Esophagus muscularis mucosa (tissue), 4 donors: ENCODE data around the gene USP51. TPM values are rescaled to one million over a fixed set of nuclear protein-coding genes. Genes with fewer than 3 reads are reported as not detected.
"Not testable (repeated sequence)": the region's sequence is repeated elsewhere in the genome, so short reads cannot be mapped to it uniquely, and the experiment has no call there.

Experiments
- DNase-seq: peaks from one replicate; pipeline ENCODE4 v3.0.0-alpha.2; 2017; ENCODE audit errors: extremely low spot score
- H3K27ac ChIP-seq, 4 donors: fragments of 200-600 bp; sonication (generic); replicated peaks in 1 of 4; 1 replicate in 3 of 4; 2 replicates in 1 of 4; pipeline ENCODE4 v1.5.1; 2016 to 2019; ENCODE audit warnings: mild to moderate bottlenecking in 1 of 4
- H3K27me3 ChIP-seq, 4 donors: fragments of 200-600 bp; sonication (generic); one replicate each; pipeline versions ENCODE4 v1.5.1 to v1.6.0; 2016 to 2019
- H3K36me3 ChIP-seq, 4 donors: fragments of 200-600 bp; sonication (generic); one replicate each; pipeline ENCODE4 v1.5.1; 2016 to 2019
- H3K4me1 ChIP-seq, 4 donors: fragments of 200-600 bp; sonication (generic); one replicate each; pipeline ENCODE4 v1.5.1; 2016 to 2019
- H3K4me3 ChIP-seq, 4 donors: fragments of 200-600 bp; sonication (generic); 1 replicate in 2 of 4; 2 replicates in 2 of 4; pipeline ENCODE4 v1.5.1; 2016 to 2019; ENCODE audit warnings: mild to moderate bottlenecking in 4 of 4, moderate library complexity in 1 of 4
- H3K9me3 ChIP-seq, 4 donors: fragments of 200-600 bp; sonication (generic); 1 replicate in 3 of 4; 2 replicates in 1 of 4; pipeline ENCODE4 v1.5.1; 2016 to 2019
- EP300 ChIP-seq: sonication (generic); formaldehyde crosslinking; IDR thresholded peaks from one replicate; pipeline ENCODE4 v1.6.1; 2017; ENCODE audit warnings: antibody characterized with exemption
- POLR2A ChIP-seq: fragments of 450-650 bp; IDR thresholded peaks from one replicate; pipeline ENCODE4 v1.6.1; 2017; ENCODE audit warnings: antibody characterized with exemption, moderate library complexity, mild to moderate bottlenecking, low read depth
- POLR2AphosphoS5 ChIP-seq, 2 donors: sonication (generic); formaldehyde crosslinking; IDR thresholded peaks; one replicate each; pipeline ENCODE4 v1.6.1; 2017; ENCODE audit warnings: antibody characterized with exemption in 2 of 2
- WGBS: methylation state at CpG from one replicate; pipeline ENCODE4 v1.1.5; 2018; 5-methylcytosine and 5-hydroxymethylcytosine counted together
- intact Hi-C: fragments of 100-400 bp; cut with DNase I; formaldehyde crosslinking; loops from one replicate; pipeline ENCODE4 v1.15.1; 2023
- total RNA-seq, 4 donors: library from RNA; depleted of rRNA; stranded (reverse); fragments of >200 nt; gene quantifications; one replicate each; pipeline versions ENCODE4 v1.1.0 to v1.2.1, GENCODE V29; 2016
- TF ChIP-seq, protein P1 (sequence below), 3 experiments: fragments of 200-600 bp in 2 of 3; fragments of 450-650 bp in 1 of 3; sonication (generic) in 2 of 3; IDR thresholded peaks; one replicate each; pipeline ENCODE4 v1.5.1; 2017 to 2019; ENCODE audit warnings: antibody characterized with exemption in 3 of 3, mild to moderate bottlenecking in 2 of 3, moderate library complexity in 1 of 3

USP51 gene
- total RNA-seq, 4 donors from 2014 or later = 0.83 to 2.5 (median 1.5) TPM

DNA sequence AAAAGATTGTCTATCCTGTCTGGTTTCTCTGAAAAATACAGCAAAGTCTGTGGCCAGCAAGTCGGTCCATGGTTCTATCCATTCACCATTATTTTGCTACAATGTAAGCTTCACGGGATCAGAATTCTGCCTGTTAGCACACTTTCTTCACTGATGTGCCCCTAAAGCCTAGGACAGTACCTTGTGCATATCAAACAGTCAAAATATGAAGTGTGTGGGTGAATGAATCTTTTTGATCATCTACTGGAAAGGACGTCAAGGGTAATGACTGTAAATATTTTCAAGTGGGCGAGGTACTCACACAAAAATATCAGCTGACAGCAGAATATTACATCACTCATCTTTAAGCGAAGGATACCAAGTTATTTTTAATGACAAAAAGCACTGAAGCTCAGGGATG is 24.5 kb downstream of the USP51 start:
- intact Hi-C loops, H3K27me3 ChIP-seq, H3K9me3 ChIP-seq, H3K4me1 ChIP-seq, H3K27ac ChIP-seq, H3K36me3 ChIP-seq, DNase-seq, H3K4me3 ChIP-seq: not testable (repeated sequence)
- no CpG with 5 or more reads among the region's 5 CpGs for WGBS

DNA sequence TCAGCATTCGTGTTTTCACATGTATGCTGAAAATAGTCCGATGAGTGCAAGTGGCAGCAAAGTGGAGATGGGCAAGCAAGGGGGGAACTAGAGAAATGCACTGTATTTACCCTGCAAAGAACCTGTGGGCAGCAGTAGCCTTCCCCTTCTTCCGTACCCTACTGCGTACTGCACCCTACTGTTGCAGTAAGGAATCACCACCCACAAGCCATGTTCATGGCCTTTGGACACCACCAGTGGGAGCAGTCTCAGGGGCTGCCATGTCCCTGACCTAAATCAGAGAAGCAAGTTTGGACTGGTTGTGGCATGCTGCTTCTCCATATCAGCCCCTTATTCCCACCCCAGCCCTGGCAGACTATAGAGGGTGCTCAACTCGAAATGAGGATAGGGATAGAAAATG is 25.6 kb downstream of the USP51 start:
- WGBS = no CpG with 5 or more reads among the region's 5 CpGs
- H3K27me3 ChIP-seq, DNase-seq, H3K27ac ChIP-seq, H3K36me3 ChIP-seq, H3K4me1 ChIP-seq, H3K4me3 ChIP-seq, intact Hi-C loops, H3K9me3 ChIP-seq: not testable (repeated sequence)

DNA sequence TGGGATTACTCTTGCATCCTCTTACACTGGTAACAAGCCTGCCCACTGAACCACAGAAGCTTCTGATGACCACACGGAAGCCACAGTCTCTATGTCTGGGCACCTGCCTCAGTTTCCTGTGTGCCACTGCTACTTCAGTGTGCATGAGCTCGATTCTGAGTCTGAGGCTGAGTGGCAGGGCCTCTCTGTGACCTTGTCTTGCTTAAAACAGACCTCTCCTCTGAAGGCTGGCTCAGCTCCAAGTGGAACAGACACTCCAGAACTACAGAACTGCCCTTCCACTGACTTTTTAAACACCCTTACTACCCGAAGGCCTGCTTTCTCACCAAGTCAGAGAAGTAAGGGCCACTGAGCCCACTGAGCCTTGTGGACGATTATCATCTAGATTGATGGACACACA is 29.7 kb downstream of the USP51 start:
- DNase-seq, H3K36me3 ChIP-seq, H3K27me3 ChIP-seq, H3K4me1 ChIP-seq, H3K27ac ChIP-seq, intact Hi-C loops, H3K9me3 ChIP-seq, H3K4me3 ChIP-seq: not testable (repeated sequence)
- no CpG with 5 or more reads among the region's 4 CpGs for WGBS

DNA sequence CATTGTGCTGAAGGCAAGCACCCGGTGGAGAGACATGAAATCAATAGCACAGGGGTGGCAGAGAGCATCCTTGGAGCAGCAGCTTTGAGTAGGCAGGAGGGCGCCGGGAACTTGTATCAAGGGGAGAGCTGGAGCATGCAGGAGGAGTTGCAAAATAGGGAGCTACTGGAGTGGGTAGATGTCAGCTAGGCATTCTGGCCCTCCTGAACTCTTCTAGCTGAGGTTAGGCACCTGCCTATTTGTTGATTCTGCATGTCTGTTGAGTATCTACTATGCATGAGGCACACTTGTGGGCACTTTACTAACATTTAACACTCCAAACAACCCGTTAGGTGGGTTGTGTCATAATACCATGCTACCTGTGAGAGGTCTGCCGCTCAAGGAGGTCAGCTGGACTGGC is 30.2 kb downstream of the USP51 start:
- H3K4me3 ChIP-seq, H3K36me3 ChIP-seq, H3K4me1 ChIP-seq, H3K27ac ChIP-seq, H3K9me3 ChIP-seq, DNase-seq, H3K27me3 ChIP-seq, intact Hi-C loops: not testable (repeated sequence)
- WGBS = no CpG with 5 or more reads among the region's 5 CpGs

DNA sequence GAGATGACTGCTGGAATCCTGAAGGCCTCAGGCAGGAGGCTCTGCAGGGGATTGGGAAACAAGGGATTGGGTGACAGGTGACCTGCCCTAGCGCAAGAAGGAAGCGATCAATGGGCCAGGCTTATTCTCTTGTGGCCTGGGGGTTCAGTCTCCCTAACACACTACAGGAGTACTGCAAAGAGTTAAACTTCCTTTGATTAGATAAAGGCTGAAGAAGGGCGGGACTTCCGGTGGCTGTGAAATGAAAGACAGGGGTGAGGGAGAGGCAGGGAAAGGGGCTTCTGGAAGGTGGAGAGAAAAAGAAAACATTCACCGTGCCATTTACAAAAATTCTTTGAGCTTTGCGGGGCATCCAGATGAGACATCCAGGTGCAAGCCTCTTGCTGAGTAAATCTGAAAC is 33.9 kb downstream of the USP51 start:
- no CpG with 5 or more reads among the region's 6 CpGs for WGBS
- H3K4me3 ChIP-seq, H3K27ac ChIP-seq, H3K36me3 ChIP-seq, intact Hi-C loops, H3K9me3 ChIP-seq, H3K4me1 ChIP-seq, DNase-seq, H3K27me3 ChIP-seq: not testable (repeated sequence)

DNA sequence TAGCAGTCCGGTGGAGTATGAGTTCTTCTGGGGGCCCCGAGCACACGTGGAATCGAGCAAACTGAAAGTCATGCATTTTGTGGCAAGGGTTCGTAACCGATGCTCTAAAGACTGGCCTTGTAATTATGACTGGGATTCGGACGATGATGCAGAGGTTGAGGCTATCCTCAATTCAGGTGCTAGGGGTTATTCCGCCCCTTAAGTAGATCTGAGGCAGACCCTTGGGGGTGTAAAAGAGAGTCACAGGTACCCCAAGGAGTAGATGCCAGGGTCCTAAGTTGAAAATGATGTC is 36.9 kb downstream of the USP51 start:
- Histone ChIP-seq H3K4me3 (peak overlapping the region; percentile 63 to 71 (median 66)), H3K36me3 (no peaks in the 10 kb centered on the region), H3K9me3 (no peaks in the 10 kb centered on the region), H3K4me1 (peaks cover 0 to 7% (median 3%) of the 10 kb centered on the region in 4 donors), H3K27ac (peak overlapping the region; percentile 81 to 89 (median 85)), H3K27me3 (no peaks in the 10 kb centered on the region)
- WGBS = 36% methylated on average over 9 of the region's 9 CpGs
- no peak for DNase-seq
- intact Hi-C loops = no loop called here
- TF ChIP-seq POLR2A (no peak), EP300 (no peak), POLR2AphosphoS5 (IDR thresholded peaks at IDR 0.05) (no peak)
- TF ChIP-seq, protein P1, sequence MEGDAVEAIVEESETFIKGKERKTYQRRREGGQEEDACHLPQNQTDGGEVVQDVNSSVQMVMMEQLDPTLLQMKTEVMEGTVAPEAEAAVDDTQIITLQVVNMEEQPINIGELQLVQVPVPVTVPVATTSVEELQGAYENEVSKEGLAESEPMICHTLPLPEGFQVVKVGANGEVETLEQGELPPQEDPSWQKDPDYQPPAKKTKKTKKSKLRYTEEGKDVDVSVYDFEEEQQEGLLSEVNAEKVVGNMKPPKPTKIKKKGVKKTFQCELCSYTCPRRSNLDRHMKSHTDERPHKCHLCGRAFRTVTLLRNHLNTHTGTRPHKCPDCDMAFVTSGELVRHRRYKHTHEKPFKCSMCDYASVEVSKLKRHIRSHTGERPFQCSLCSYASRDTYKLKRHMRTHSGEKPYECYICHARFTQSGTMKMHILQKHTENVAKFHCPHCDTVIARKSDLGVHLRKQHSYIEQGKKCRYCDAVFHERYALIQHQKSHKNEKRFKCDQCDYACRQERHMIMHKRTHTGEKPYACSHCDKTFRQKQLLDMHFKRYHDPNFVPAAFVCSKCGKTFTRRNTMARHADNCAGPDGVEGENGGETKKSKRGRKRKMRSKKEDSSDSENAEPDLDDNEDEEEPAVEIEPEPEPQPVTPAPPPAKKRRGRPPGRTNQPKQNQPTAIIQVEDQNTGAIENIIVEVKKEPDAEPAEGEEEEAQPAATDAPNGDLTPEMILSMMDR (IDR thresholded peaks at IDR 0.05) = no peak

DNA sequence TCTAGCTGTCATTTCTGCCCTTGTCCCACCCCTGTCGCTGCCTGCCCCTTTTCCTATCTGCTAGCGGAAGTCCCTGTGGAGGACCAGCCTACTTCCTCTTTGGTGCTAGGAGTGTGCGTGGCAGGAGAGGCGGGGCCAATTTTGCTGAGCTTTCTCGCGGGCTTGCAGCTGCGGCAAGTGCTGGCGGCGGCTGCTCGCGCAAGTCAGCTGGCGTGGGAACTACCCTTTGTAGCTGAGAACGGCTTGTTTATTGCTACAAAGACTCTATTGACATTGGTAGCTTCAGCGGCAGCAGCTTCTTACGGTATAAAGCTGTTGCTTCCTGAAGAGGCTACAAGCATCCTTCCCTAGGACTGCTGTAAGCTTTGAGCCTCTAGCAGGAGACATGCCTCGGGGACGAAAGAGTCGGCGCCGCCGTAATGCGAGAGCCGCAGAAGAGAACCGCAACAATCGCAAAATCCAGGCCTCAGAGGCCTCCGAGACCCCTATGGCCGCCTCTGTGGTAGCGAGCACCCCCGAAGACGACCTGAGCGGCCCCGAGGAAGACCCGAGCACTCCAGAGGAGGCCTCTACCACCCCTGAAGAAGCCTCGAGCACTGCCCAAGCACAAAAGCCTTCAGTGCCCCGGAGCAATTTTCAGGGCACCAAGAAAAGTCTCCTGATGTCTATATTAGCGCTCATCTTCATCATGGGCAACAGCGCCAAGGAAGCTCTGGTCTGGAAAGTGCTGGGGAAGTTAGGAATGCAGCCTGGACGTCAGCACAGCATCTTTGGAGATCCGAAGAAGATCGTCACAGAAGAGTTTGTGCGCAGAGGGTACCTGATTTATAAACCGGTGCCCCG is 37.4 kb downstream of the USP51 start, which contains the start of gene MAGEH1:
Gene MAGEH1, plus strand, starts transcription at position 138 of the 843 bp plus-strand sequence. Its CDS starts 248 bp downstream, at position 386.
- intact Hi-C loops = no loop called here
- DNase-seq = peak; percentile 92
- 41% methylated on average over 36 of the region's 43 CpGs for WGBS
- peak within 1 kb of the TSS; percentile 81 to 89 (median 85) for H3K27ac ChIP-seq
- TF ChIP-seq EP300 = no peak
- peak; percentile 79 to 85 for TF ChIP-seq POLR2AphosphoS5 (IDR thresholded peaks at IDR 0.05)
- no peaks in the 10 kb centered on the region for H3K36me3 ChIP-seq
- no peaks in the 10 kb centered on the region for H3K27me3 ChIP-seq
- peak within 1 kb of the TSS; percentile 63 to 71 (median 66) for H3K4me3 ChIP-seq
- no peaks in the 10 kb centered on the region for H3K9me3 ChIP-seq
- peaks cover 0 to 7% (median 3%) of the 10 kb centered on the region in 4 donors for H3K4me1 ChIP-seq

DNA sequence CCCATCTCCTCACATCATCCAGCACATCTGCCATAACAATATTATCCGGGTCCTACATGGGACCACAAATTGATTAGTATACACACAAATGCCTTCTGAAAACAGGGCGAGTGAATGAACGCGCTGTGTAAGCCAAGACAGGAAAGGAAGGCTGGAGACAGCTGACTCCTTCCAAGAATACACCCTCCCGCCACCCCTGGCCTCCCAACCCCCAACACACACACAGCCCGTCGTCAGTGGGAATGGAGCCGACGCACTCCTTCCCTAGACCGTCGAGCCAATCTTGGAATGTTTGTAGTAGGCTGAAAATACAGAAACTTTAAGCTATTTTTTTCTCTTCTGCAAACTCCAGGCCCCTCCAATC is 38.0 kb downstream of the USP51 start:
- TF ChIP-seq POLR2AphosphoS5 (IDR thresholded peaks at IDR 0.05) (no peak), EP300 (no peak), POLR2A (no peak)
- TF ChIP-seq, protein P1 (IDR thresholded peaks at IDR 0.05) = no peak
- 26% methylated on average over 11 of the region's 11 CpGs for WGBS
- intact Hi-C loops = no loop called here
- Histone ChIP-seq H3K4me1 (peaks cover 0 to 7% (median 3%) of the 10 kb centered on the region in 4 donors), H3K27me3 (no peaks in the 10 kb centered on the region), H3K4me3 (peak overlapping the region; percentile 63 to 71 (median 66)), H3K27ac (peak overlapping the region; percentile 81 to 89 (median 85)), H3K36me3 (no peaks in the 10 kb centered on the region), H3K9me3 (no peaks in the 10 kb centered on the region)
- DNase-seq = no peak
